GM21367 (cell line): ENCODE measurements around the gene LAPTM5.

ENCODE experiments used
- ATAC-seq: cut with Tn5 transposase; IDR thresholded peaks from one replicate; pipeline ENCODE4 v1.9.1; 2021; ENCODE audit not compliant: unreplicated experiment

LAPTM5 gene

DNA sequence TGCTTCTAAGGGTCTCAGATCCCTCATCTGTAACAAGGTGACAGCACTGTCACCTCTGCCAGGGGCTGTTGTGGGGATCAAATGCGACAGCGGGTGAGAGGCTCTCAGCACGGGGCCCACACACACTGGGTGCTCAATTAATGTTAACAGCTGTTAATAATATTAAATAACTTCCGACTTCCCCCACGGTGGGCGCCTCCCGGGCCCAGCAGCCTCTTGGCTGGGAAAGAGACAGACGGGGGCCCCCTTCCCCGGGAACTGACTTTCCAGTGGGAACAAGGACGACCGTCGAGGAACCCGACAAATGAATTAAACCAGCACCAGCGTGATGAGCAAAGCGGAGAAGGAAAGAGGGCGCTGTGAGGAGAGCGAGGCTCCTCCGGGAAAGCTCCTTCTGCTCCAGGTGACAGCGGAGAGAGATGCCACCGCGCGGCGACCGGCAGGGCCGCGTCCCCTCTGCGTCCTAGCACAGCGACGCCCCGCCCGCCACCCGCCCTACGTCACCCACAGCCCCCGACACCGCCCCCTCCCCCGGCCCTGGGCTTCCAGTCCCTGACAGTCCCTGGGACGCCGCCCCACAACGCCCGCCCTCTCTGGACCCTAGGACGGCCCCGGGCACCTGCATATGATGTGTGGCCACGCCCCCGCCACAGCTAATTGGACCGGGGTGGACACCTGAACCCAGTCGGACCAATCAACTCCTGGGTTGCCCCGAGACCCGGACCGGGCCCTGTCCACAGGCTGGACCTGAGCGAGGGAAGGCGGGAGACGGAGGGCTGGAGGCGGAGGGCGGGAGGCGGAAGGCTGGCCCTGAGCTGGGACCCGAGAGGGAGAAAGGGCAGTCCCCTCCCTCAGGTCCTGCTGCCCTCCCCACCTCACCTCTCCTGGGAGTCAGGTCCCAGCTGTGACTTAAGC is 72.4 kb downstream of the LAPTM5 start:
- no peak for ATAC-seq

DNA sequence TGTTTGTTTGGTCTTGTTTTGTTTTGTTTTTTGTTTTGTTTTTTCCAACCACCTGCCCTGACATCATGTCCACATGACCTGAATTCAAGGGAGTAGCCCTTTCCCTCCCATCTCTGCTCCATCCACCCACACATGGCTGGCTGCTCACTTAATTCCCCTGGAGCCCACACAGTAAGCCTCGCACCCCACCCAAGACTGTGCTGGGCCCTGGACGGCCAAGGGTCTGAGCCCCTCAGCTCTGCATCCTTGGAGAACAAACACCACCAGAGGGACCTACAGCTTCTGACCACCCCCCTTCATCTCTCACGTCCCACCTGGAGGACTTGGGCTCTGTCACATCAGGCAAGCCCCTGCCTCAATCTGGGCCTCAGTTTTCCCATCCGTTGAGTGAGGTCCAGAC is 73.3 kb downstream of the LAPTM5 start:
- no peak for ATAC-seq

- no peak for ATAC-seq
Observed at GRCh38 chr1:30683699-30684098, 73.9 kb downstream of the LAPTM5 start.
